ENCODE measurements around the gene MEIKIN.

Gene MEIKIN

DNA sequence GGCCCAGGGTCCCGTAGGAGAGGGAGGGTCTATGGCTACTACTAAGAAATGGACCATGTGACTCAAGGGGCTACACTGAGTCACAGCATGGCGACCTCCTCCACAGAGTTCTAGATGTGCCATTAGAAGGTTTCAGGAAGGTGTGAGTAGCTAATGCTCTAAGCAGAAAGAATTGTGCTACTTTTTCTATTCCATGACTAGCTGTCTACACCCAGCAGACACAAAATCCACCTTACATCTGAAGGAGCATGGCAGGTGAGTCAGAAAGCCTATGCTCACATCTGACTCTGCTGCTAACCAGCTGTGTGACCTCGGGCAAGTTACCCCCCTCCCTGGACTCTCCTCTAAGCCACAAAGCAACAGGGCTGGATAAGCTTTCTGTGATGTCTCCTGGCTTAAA, 14.4 kb upstream of the MEIKIN start:
- TF ChIP-seq CTCF (IDR thresholded peaks at IDR 0.05; ENCODE audit: control insufficient read depth, insufficient read depth, low read depth, low read length, missing control alignments) = no peak
- H3K4me3 ChIP-seq (ENCODE audit: control insufficient read depth, low read depth, low read length) = no peak overlapping the region
- DNase-seq (ENCODE audit: low read depth) = no peak

DNA sequence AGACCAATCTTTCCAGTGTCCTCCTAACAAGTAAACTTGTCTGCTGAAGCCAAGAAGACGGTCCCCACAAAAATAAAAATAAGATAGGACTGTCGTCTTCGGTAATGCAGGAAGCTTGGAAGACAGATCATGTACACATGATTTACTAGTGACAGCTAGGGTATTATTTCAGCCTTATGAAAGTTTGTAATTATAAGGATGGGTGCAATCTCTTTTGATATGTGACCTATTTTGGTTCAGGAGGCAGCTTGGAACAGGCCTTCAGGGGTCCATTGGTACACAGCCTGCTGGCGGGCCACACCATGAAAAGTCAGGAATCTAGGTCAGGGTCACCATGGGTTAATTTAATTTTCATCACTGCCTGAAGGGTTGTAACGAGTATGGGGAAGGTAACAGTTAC, 13.7 kb upstream of the MEIKIN start:
- TF ChIP-seq CTCF (IDR thresholded peaks at IDR 0.05; ENCODE audit: control insufficient read depth, insufficient read depth, low read depth, low read length, missing control alignments) = no peak
- no peak for DNase-seq (ENCODE audit: low read depth)
- no peak overlapping the region for H3K4me3 ChIP-seq (ENCODE audit: control insufficient read depth, low read depth, low read length)

DNA sequence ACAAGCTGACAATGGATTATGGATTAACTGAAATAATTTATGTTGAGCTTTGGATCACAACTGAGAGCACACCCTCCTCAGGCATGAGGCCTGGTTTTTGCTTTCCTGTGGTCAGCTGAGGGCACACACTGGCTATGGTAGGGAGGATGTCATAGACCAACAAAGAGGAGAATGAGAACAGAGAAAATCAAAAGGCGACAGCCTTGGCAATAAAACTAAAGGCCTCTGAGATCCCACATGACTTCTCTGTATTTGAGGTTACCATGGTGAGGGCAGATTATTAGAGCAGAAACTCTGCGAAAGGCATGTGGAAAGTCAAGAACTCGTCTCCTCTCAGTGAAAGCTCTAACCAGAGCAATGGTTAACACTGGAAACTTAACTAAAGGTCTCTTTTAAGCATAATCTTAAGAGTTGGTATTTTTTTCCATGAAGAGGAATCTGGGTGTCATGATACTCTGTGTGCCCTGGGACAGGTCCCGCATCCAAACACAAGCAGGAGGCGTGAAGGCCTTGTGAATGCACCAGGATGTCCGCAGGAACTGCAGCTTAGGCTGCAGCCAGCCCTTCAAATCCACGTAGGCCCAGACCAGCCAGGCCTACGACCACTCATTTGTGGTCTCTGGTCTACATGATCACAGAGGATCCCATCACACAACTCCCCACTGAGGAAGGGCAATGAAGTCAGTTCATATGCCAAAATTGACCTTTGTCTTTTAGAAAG, 12.4 kb upstream of the MEIKIN start:
- H3K4me3 ChIP-seq (ENCODE audit: control insufficient read depth, low read depth, low read length) = no peak overlapping the region
- no peak for DNase-seq (ENCODE audit: low read depth)
- no peak for TF ChIP-seq CTCF (IDR thresholded peaks at IDR 0.05; ENCODE audit: control insufficient read depth, insufficient read depth, low read depth, low read length, missing control alignments)

DNA sequence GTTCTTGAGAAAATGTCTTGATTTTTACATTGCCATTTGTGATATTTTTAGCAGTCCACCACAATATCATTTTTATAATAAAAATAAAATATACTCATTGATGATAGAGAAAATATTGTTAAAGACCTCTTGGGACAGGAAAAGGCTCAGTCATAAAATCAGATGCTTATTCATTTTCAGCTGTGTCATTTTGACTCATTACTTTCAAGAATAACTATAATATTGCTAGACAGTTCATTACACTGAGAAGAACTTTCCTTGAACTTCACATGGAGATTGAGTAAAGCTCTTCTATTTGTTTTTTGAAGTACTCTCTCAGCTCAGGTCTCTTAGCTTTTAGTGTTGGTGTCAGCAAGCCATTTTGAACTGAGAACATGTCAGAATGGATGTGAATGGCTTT, 8.5 kb upstream of the MEIKIN start:
- H3K4me3 ChIP-seq (ENCODE audit: control insufficient read depth, low read depth, low read length) = no peak overlapping the region
- no peak for DNase-seq (ENCODE audit: low read depth)
- TF ChIP-seq CTCF (IDR thresholded peaks at IDR 0.05; ENCODE audit: control insufficient read depth, insufficient read depth, low read depth, low read length, missing control alignments) = no peak

DNA sequence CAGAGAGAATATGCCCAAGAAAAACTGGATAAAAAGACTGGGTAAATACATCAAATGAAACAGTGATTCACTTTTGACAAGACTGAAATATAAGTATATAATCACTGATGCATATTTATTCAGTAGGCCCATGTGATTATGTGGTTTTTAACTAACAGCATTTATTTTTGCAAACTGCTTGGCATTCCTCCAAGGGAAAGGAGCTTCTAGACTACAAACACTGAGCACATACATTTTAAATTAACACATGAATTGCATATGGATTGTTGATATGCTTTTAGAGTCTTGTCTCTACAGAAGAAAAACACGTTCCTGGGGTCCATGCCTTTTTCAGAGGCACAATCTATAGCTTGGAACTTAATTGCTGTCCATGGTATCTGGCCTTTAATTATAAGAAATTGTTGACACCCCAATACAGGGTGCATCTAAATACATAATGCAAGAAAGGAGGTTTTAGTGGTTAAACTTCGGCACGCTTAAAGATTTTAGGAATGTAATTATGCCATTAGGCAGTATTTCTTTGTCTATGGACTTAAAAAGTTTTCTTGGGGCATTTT, 6.9 kb upstream of the MEIKIN start:
- TF ChIP-seq CTCF (IDR thresholded peaks at IDR 0.05; ENCODE audit: control insufficient read depth, insufficient read depth, low read depth, low read length, missing control alignments) = no peak
- H3K4me3 ChIP-seq (ENCODE audit: control insufficient read depth, low read depth, low read length) = no peak overlapping the region

DNA sequence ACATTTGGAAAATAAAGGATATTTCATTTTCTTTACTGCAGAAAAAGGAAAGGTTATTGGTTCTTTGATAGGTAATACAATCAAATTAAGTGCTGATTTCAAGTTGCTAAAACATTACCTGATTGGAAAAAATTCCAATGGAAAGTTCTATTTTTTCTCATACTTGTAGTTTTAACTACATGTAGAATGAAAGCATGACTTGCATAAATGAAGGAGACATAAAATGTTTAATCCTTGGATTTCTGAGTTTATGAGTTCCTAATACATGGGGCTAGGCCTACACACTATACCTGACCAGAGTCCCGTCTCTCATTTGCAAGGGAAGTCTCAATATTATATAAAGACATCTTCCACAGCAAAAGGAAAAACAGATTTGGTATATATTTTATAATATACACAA, 5.2 kb upstream of the MEIKIN start:
- no peak overlapping the region for H3K4me3 ChIP-seq (ENCODE audit: control insufficient read depth, low read depth, low read length)
- no peak for TF ChIP-seq CTCF (IDR thresholded peaks at IDR 0.05; ENCODE audit: control insufficient read depth, insufficient read depth, low read depth, low read length, missing control alignments)
- DNase-seq (ENCODE audit: low read depth) = no peak

More for the DNA sequence above, 6.9 kb upstream of the MEIKIN start:
- no peak for DNase-seq (ENCODE audit: low read depth)
